Psoas muscle (tissue), 8 donors: ENCODE measurements around the gene CLCN7. TPM values are rescaled to one million over a fixed set of nuclear protein-coding genes. Genes with fewer than 3 reads are reported as not detected.
A peak's percentile ranks its signal among the peaks of the same experiment; 100 is the strongest.

Experiments used
- ATAC-seq, 4 donors: fragments of 200-7000 bp; cut with Tn5 transposase; one replicate each; pipeline ENCODE4 v1.9.1; 2020; ENCODE audit warnings: moderate library complexity in 3 of 4, mild to moderate bottlenecking in 2 of 4
- DNase-seq, 2 donors: peaks; one replicate each; pipeline ENCODE4 v3.0.0-alpha.2; 2020
- H3K27ac ChIP-seq: fragments of 200-600 bp; one replicate; pipeline ENCODE4 v1.8.0; 2022
- H3K27me3 ChIP-seq, 3 donors: fragments of 200-600 bp in 1 of 3; one replicate each; pipeline versions ENCODE4 v1.6.1 to v1.8.0; 2013 to 2022; ENCODE audit warnings: low read length in 2 of 3, mild to moderate bottlenecking in 2 of 3, moderate library complexity in 1 of 3; ENCODE audit not compliant: insufficient read depth in 3 of 3
- H3K36me3 ChIP-seq, 2 donors: fragments of 200-600 bp in 1 of 2; one replicate each; pipeline versions ENCODE4 v1.6.1 to v1.8.0; 2013 to 2022; ENCODE audit warnings: low read depth in 1 of 2, mild to moderate bottlenecking in 1 of 2, moderate library complexity in 1 of 2; ENCODE audit not compliant: insufficient read depth in 1 of 2
- H3K4me1 ChIP-seq: fragments of 200-600 bp; one replicate; pipeline ENCODE4 v1.8.0; 2022
- H3K4me3 ChIP-seq: fragments of 200-600 bp; one replicate; pipeline ENCODE4 v1.8.0; 2022; ENCODE audit warnings: mild to moderate bottlenecking
- H3K9me3 ChIP-seq: fragments of 200-600 bp; one replicate; pipeline ENCODE4 v1.8.0; 2022
- WGBS, 3 donors: extraction: QIAGEN DNeasy Blood & Tissue Kit; methylation state at CpG; one replicate each; pipeline versions ENCODE4 v1.1.6 to v1.1.7; 2013; 5-methylcytosine and 5-hydroxymethylcytosine counted together
- intact Hi-C, 2 donors: fragments of 100-400 bp; cut with DNase I; formaldehyde crosslinking; loops; one replicate each; pipeline versions ENCODE4 v1.11.0 to v1.14.2; 2022
- polyA plus RNA-seq, 3 donors: library from polyadenylated mRNA; stranded (reverse); fragments of 200-250 nt; gene quantifications; one replicate each; pipeline ENCODE4 v1.2.3, GENCODE V29; 2013
- total RNA-seq, 4 donors: library from RNA; stranded (reverse); fragmentation: NEBNext Ultra II Directional in 2 of 4; extraction: Animal tissue kit (Norgen Biotek cat#: 25700) in 2 of 4; gene quantifications; one replicate each; pipeline versions ENCODE4 v1.2.1 to v1.2.4, GENCODE V29; 2021 to 2023
- TF ChIP-seq, protein P1 (sequence below): fragments of 200-600 bp; IDR thresholded peaks from one replicate; pipeline ENCODE4 v1.8.0; 2022; ENCODE audit warnings: antibody characterized with exemption
- donor health status: healthy with polysubstance abuse.
- donor health status: DM: no; HTN: no; CAD: no; lungs with moderate emphysema.
- donor health status: Bipolar disorder and iron deficiency.
- donor health status: healthy.
- donor health status: DM: yes; HTN: yes; CAD: no.
- donor health status: DM: no; HTN: no; CAD: no.
- donor health status: DM: no; HTN: no; CAD: no.
- donor health status: DM: yes; HTN: yes; CAD: no.

CLCN7 gene
- total and polyA plus RNA-seq, 7 donors = 27.0 to 65.4 (median 41.2) TPM

DNA sequence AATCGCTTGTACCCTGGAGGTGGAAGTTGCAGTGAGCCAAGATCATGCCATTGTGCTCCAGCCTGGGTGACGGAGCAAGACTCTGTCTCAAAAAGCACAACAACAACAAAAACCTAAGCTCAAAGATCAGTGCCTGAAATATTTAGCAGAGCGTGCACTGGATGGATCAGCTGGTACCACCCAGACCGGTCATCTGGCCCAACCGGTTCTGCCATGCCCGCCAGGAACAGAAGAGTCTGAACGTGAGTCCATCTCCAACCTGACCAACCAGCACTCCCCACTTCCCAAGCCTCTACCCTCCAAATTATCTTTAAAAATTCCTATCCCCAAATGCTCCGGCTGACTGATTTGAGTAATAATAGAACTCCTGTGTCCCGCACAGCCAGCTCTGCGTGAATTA, 52.8 kb downstream of the CLCN7 start:
- ATAC-seq (no peak), DNase-seq (no peak)
- no peak overlapping the region for H3K4me3 ChIP-seq
- H3K27me3 ChIP-seq = no peaks in the 10 kb centered on the region
- intact Hi-C loops = loop anchor here in 1 of 2 donors (10.0 kb wide), 1 partner anchor 53 kb away; the partner anchor contains the start of gene CLCN7
- no peaks in the 10 kb centered on the region for H3K9me3 ChIP-seq
- TF ChIP-seq, protein P1, sequence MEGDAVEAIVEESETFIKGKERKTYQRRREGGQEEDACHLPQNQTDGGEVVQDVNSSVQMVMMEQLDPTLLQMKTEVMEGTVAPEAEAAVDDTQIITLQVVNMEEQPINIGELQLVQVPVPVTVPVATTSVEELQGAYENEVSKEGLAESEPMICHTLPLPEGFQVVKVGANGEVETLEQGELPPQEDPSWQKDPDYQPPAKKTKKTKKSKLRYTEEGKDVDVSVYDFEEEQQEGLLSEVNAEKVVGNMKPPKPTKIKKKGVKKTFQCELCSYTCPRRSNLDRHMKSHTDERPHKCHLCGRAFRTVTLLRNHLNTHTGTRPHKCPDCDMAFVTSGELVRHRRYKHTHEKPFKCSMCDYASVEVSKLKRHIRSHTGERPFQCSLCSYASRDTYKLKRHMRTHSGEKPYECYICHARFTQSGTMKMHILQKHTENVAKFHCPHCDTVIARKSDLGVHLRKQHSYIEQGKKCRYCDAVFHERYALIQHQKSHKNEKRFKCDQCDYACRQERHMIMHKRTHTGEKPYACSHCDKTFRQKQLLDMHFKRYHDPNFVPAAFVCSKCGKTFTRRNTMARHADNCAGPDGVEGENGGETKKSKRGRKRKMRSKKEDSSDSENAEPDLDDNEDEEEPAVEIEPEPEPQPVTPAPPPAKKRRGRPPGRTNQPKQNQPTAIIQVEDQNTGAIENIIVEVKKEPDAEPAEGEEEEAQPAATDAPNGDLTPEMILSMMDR = no peak
- 86 to 88% (median 87%) methylated on average over 10 of the region's 10 CpGs for WGBS, 3 donors
- no peaks in the 10 kb centered on the region for H3K36me3 ChIP-seq
- peak overlapping the region; percentile 94 for H3K27ac ChIP-seq
- H3K4me1 ChIP-seq = peaks cover 20% of the 10 kb centered on the region

DNA sequence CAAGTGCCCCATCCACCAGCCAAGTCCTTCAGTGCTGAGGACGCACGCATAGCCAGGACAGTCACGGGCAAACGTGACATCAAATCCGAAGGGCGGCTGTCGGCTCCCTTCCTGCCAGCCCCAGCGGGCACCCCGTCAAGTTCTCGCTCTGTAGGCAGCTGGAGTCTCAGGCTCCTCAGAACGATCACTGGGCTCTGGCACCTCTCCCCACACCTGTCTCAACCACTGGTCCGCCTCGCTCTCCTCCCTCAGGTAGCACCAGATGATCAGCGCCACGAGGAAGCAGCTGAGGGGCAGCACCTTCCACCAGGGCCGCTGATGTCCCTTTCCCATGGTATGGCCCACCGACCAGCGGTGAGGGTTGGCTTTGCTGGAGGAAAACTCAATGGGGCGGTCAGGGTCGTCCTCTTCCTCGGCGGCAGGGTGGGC, 54.7 kb downstream of the CLCN7 start:
- Histone ChIP-seq H3K27ac (peak overlapping the region; percentile 94), H3K27me3 (no peaks in the 10 kb centered on the region), H3K4me3 (peak overlapping the region; percentile 91), H3K4me1 (peaks cover 20% of the 10 kb centered on the region), H3K36me3 (no peaks in the 10 kb centered on the region), H3K9me3 (no peaks in the 10 kb centered on the region)
- WGBS, 3 donors = 0 to 1% (median 1%) methylated on average over 22 of the region's 22 CpGs
- TF ChIP-seq, protein P1 = no peak
- DNase-seq (peak in 1 of 2 donors; percentile 75), ATAC-seq (peak; percentile 13 to 50 (median 42))
- intact Hi-C loops = loop anchor here in 1 of 2 donors (10.0 kb wide), 1 partner anchor 55 kb away; the partner anchor contains the start of gene CLCN7

DNA sequence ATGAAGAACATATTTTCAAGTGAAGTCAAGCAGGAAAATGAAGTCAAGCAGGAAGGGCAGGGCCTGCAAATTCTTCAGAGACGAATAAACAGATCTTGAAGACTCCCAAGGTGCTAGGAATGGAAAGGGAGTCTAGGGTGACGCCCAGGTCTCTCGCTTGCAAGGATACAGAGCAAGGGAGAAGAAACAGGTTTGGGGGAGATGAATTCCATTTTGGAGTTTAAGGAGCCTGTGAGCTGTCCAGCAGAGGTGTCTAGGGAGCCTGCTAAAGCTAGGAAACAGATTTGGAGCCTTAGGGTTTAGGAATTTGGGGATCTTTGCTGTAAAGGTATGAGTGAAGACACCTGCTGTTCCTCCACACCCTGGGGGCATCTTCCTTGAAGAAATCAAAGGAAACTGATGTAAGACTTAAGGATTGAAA, 58.3 kb downstream of the CLCN7 start:
- no peak for ATAC-seq
- H3K9me3 ChIP-seq = no peaks in the 10 kb centered on the region
- H3K4me3 ChIP-seq = no peak overlapping the region
- peaks cover 0 to 6% of the 10 kb centered on the region in 2 donors for H3K36me3 ChIP-seq
- peaks cover 20% of the 10 kb centered on the region for H3K4me1 ChIP-seq
- intact Hi-C loops = loop anchor here in 1 of 2 donors (5.0 kb wide), 1 partner anchor 54 kb away; no protein-coding TSS in a partner anchor
- TF ChIP-seq, protein P1 = no peak
- DNase-seq = no peak
- no peaks in the 10 kb centered on the region for H3K27me3 ChIP-seq
- no peak overlapping the region for H3K27ac ChIP-seq
- WGBS, 3 donors = 72 to 80% (median 73%) methylated on average over 3 of the region's 3 CpGs

DNA sequence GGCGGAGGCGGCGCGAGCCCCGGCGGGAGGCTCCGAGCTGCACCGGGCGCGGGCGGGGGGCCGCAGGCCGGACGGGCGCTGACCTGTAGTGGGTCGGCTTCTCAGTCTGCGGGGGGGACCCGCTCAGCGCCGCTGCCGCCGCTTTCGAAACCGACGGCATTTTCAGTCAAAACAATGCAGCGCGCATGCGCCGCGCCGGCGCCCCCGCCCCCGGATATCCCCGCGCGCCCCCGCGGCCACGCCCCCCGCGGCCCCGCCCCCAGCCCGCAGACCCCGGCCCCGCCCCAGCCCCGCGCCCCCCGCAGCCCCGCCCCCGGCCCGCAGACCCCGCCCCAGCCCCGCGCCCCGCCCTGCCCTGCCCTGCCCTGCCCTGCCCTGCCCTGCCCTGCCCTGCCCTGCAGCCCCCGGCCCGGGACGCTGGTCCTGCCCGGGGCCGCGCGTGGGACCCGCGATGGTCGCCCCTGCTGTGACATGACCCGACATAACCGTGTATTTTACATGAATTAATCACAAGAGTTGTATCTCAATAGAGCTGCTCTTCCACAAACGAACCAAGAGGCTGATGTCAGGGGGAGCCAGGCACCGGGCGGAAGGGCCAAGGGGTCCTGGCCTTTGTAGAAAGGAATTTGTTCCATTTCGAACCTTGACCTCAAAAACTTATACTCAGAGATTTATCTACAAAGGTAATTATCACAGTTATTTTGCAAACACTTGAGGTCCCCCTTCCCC, 60.1 kb downstream of the CLCN7 start, which contains the start of gene UNKL:
Gene UNKL (minus strand): TSS at position 173 of the 729 bp plus-strand sequence. CDS start 13 bp downstream, at position 160.
- peak within 1 kb of the TSS; percentile 92 for H3K4me3 ChIP-seq
- DNase-seq = peak; percentile 82 to 90
- WGBS, 3 donors = 2 to 6% (median 3%) methylated on average over 21 to 62 of the region's 72 CpGs
- peaks cover 18% of the 10 kb centered on the region for H3K4me1 ChIP-seq
- peaks cover 0 to 12% of the 10 kb centered on the region in 2 donors for H3K36me3 ChIP-seq
- peak; percentile 37 to 45 (median 42) for ATAC-seq
- intact Hi-C loops = loop anchor here (5.0 kb wide), 2 partner anchors 37 to 52 kb away; no protein-coding TSS in a partner anchor
- TF ChIP-seq, protein P1 = no peak
- H3K27ac ChIP-seq = peak within 1 kb of the TSS; percentile 80
- no peaks in the 10 kb centered on the region for H3K27me3 ChIP-seq
- H3K9me3 ChIP-seq = no peaks in the 10 kb centered on the region
